HG02678 (cell line): Measurements from ENCODE around the gene HSBP1L1.

ENCODE experiments used
- ATAC-seq: cut with Tn5 transposase; IDR thresholded peaks from one replicate; pipeline ENCODE4 v1.9.1; 2021; ENCODE audit warnings: mild to moderate bottlenecking, moderate library complexity; ENCODE audit not compliant: unreplicated experiment

The HSBP1L1 gene

GRCh38 chr18:79964330-79965118 lies at the start of gene HSBP1L1:
Gene HSBP1L1 (plus strand): TSS chr18:79964643. CDS start chr18:79964736, 93 bp downstream.
- peak; percentile 73 for ATAC-seq

- ATAC-seq, result no peak
Measured at GRCh38 chr18:79915161-79916127, 49.0 kb upstream of the HSBP1L1 start.

DNA sequence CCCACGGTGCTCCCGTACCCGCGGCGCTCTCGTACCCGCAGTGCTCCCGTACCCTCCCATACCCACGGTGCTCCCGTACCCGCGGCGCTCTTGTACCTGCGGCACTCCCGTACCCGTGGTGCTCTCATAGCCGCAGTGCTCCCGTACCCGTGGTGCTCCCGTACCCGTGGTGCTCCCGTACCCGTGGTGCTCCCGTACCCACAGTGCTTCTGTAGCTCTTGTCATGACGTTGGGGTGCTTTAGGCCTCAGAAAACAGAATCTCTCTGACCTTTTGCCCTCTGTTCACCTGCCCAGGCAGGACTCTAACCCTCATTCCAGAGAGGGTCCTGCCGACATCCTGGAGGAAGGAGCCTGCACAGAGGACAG lies 48.3 kb upstream of the HSBP1L1 start:
- ATAC-seq, result no peak

- no peak for ATAC-seq
Measured at GRCh38 chr18:79916546-79917168, 47.8 kb upstream of the HSBP1L1 start.

- ATAC-seq, result no peak
Measured at GRCh38 chr18:79917169-79917852, 47.1 kb upstream of the HSBP1L1 start.

- no peak for ATAC-seq
Measured at GRCh38 chr18:79917853-79918614, 46.4 kb upstream of the HSBP1L1 start.

GRCh38 chr18:79918615-79919011 lies 45.8 kb upstream of the HSBP1L1 start:
- ATAC-seq, result no peak

GRCh38 chr18:79919089-79919488 lies 45.4 kb upstream of the HSBP1L1 start:
- no peak for ATAC-seq

DNA sequence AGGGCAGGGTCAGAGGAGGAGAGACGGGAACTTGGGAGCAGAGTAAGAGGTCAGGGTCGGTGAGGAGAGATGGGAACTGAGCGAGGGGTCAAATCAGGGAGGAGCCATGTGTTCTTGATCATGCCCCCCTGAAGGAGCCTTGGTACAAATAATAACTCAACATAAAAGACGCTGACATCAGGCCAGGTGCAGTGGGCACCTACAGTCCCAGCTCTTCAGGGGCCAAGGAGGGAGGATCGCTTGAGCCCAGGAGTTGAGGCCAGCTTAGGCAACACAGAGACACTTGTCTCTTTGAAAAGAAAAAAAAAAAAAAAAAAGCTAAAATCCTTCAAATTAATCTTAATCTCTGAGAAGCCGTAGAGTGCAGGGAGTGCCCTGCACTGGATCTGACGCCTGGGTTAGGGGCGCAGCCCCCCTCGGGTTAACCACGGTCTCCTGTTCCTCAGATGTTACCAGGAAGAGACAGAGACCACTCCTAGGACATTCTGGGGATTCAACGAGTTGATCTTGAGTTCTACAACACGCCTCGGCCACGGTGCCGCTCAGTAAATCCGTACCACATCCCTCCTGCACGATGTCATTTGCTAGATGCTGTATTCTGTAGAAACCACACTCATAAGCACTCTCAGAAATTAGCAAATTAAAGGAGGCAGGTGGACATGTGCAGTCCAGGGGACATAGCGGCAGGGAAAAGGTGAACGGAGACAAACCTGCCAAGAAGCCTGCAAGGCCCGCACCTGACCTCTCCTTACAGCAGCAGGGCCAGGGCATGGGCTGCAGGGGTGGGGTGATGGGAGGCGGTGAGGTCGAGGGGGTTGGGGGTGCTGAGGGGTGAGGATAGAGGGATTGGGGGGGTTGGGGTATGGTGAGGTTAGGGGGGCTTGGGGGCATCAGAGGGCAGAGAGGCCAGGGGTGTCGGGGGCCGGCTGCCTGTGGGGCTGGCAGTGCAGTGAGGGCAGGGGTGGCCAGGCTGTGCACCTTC lies 42.2 kb upstream of the HSBP1L1 start:
- no peak for ATAC-seq

DNA sequence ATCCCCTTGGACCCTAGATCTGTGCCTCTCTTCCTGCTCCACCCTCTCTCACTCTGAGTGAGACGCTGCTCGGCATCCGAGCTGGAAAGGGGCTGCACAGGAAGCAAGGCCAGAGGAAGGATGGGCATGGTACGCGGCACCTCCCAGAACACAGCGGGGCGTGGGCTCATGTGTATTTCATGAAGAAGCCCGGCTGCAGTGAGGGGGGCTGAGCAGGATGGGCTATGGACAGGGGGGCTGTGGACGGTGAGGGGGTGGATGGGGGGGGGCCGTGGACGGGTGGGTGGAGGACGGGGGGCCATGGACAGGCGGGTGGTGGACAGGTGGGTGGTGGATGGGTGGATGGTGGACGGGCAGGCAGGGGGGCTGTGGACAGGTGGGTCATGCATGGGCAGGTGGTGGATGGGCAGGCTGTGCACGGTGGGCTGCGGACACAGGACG lies 41.5 kb upstream of the HSBP1L1 start:
- no peak for ATAC-seq

DNA sequence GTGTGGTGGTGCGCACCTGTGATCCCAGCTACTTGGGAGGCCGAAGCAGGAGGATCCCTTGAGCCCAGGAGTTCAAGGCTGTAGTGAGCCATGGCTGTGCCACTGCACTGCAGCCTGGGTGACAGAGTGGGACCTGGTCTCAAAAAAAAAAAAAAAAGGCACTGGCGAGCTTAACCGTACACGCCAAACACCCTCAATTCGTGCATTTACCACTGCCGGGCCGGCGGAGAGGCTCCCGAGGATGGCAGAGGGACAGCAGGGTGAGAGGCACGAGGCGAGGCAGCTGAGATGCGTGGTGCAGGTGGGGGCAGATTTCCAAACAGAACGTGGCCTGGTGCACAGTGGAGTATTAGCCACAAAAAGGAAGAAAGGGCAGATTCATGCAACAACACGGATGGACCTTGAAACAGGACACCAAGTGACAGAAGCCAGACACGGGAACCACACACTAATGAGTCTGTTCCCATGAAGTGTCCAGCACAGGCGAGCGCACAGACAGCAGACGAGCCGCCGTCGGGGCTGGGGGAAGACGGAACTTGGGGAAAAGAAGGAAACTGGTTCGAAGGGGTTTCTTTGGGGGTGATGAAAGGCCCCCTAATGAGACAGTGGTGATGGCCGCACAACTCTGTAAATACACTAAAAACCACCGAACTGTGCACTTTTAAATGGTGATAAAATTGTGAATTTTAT lies 40.4 kb upstream of the HSBP1L1 start:
- no peak for ATAC-seq

- ATAC-seq, result no peak
Measured at GRCh38 chr18:79924814-79925731, 39.4 kb upstream of the HSBP1L1 start.

DNA sequence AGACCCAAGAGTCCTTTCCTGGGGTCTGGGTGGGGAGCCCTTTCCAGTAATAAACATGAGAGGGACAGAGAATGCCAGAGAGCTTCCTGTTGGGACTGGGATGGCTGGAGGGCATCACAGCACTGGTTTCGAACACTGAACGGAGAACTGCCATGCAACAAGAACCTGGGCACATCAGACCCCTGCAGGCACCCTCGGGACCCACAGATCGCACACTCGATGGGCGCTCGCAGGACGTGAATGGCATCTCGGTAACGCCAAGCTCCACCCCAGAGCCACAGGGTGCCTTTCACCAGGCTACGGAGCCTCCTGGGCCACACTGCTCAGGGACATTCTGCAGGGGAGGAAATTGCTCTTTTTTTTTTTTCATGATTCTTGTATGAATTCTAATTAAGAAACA lies 38.1 kb upstream of the HSBP1L1 start:
- ATAC-seq, result no peak

- ATAC-seq, result no peak
Measured at GRCh38 chr18:79926715-79927606, 37.5 kb upstream of the HSBP1L1 start.

DNA sequence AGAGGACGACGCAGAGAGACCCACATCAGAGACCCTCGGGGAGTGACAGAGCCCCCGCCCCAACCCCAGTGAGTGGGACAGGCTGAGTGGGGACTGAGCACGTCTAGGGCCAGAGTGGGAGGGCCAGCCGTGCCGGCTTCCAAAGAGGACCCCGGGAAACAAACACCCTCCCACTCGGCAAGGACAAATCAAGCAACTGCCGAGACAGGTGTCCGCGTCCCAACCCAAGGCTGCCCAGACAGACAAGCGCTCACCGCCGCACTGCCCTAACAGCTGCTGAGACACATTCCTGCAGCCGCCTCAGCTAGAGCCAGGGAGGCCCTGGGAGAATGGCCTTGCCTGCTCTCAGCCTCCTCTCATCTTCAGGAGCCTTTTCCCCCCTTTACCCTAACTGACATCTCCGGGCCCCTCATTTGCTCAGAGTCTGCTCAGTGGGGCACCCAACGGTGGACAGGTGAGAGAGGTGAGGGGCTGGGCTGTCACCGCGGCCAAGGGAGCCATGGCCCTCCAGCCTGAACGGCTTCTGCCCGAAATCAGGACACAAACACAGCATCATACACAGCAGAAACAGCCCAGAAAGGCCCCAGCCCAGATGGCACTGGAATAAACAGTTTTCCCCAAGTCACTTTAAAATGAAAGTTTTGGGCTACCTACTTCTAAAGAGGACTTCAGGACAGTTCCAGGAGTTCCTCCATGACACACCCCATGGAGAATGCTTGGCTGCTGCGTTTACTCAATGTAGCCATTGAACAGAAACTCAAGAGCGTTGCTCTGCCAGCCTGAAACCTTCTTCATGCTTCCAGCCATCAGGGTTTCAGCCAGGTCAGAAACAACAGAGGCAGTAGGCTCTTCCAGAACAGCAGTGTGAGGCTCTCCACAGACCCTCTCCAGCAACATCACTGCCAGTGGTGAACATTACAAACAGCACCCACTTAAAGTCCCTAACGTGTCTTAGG lies 36.6 kb upstream of the HSBP1L1 start:
- no peak for ATAC-seq
